Neuron (in vitro differentiated cells): ENCODE measurements around the gene RFX7.
"Not testable (repeated sequence)": the region's sequence is repeated elsewhere in the genome, so short reads cannot be mapped to it uniquely, and the experiment has no call there.

Source experiments
- H2AFZ ChIP-seq: one replicate; pipeline ENCODE4 v1.6.1; 2013; ENCODE audit warnings: low read depth, mild to moderate bottlenecking, inconsistent platforms, low read length, moderate library complexity
- H3K27me3 ChIP-seq: one replicate; pipeline ENCODE4 v1.6.1; 2013; ENCODE audit warnings: low read length; ENCODE audit not compliant: insufficient read depth
- H3K36me3 ChIP-seq: one replicate; pipeline ENCODE4 v1.6.1; 2013; ENCODE audit warnings: low read length; ENCODE audit not compliant: insufficient read depth
- H3K4me1 ChIP-seq: one replicate; pipeline ENCODE4 v1.6.1; 2013; ENCODE audit warnings: low read length; ENCODE audit not compliant: insufficient read depth
- H3K4me3 ChIP-seq: 2 replicates; pipeline ENCODE4 v1.5.1; 2013; ENCODE audit warnings: mild to moderate bottlenecking, low read length, moderate library complexity
- H3K9me3 ChIP-seq: one replicate; pipeline ENCODE4 v1.6.1; 2013; ENCODE audit warnings: low read length

The RFX7 gene

GRCh38 chr15:56243163-56244037 is at the start of gene RFX7:
Gene RFX7, minus strand, starts transcription at chr15:56243879. Its CDS starts 594 bp downstream, at chr15:56243285.
- Histone ChIP-seq H3K36me3 (peaks cover 5% of the 10 kb centered on the region), H3K27me3 (no peaks in the 10 kb centered on the region), H3K9me3 (peaks cover 2% of the 10 kb centered on the region), H3K4me1 (peaks cover 28% of the 10 kb centered on the region), H3K4me3 (peak within 1 kb of the TSS; percentile 99), H2AFZ (peak within 1 kb of the TSS; percentile 66)

GRCh38 chr15:56292546-56293316 is 49.1 kb upstream of the RFX7 start:
- Histone ChIP-seq H3K36me3 (no peaks in the 10 kb centered on the region), H3K4me3 (no peak overlapping the region), H3K9me3 (peaks cover 4% of the 10 kb centered on the region), H3K27me3 (no peaks in the 10 kb centered on the region), H3K4me1 (no peaks in the 10 kb centered on the region), H2AFZ (no peak overlapping the region)

- no peaks in the 10 kb centered on the region for H3K4me1 ChIP-seq
- no peaks in the 10 kb centered on the region for H3K36me3 ChIP-seq
- H3K9me3 ChIP-seq, result peaks cover 4% of the 10 kb centered on the region
- no peaks in the 10 kb centered on the region for H3K27me3 ChIP-seq
- no peak overlapping the region for H3K4me3 ChIP-seq
- H2AFZ ChIP-seq, result no peak overlapping the region
These were observed 48.1 kb upstream of the RFX7 start for GRCh38 chr15:56291741-56292140.

- no peaks in the 10 kb centered on the region for H3K4me1 ChIP-seq
- H3K9me3 ChIP-seq, result peaks cover 4% of the 10 kb centered on the region
- H3K27me3 ChIP-seq, result no peaks in the 10 kb centered on the region
- no peak overlapping the region for H2AFZ ChIP-seq
- no peaks in the 10 kb centered on the region for H3K36me3 ChIP-seq
- no peak overlapping the region for H3K4me3 ChIP-seq
These were observed 42.5 kb upstream of the RFX7 start for GRCh38 chr15:56286213-56286612.

- H3K4me3 ChIP-seq, result no peak overlapping the region
- no peaks in the 10 kb centered on the region for H3K4me1 ChIP-seq
- no peak overlapping the region for H2AFZ ChIP-seq
- H3K27me3 ChIP-seq, result no peaks in the 10 kb centered on the region
- H3K9me3 ChIP-seq, result no peaks in the 10 kb centered on the region
- H3K36me3 ChIP-seq, result no peaks in the 10 kb centered on the region
These were observed 37.5 kb upstream of the RFX7 start for GRCh38 chr15:56281145-56281544.

GRCh38 chr15:56273724-56274123 is 30.0 kb upstream of the RFX7 start:
- Histone ChIP-seq H3K36me3 (no peaks in the 10 kb centered on the region), H3K9me3 (no peaks in the 10 kb centered on the region), H3K4me1 (no peaks in the 10 kb centered on the region), H3K27me3 (no peaks in the 10 kb centered on the region), H3K4me3 (no peak overlapping the region), H2AFZ (no peak overlapping the region)

- Histone ChIP-seq H3K9me3 (no peaks in the 10 kb centered on the region), H3K4me1 (no peaks in the 10 kb centered on the region), H3K27me3 (no peaks in the 10 kb centered on the region), H3K4me3 (no peak overlapping the region), H2AFZ (no peak overlapping the region), H3K36me3 (no peaks in the 10 kb centered on the region)
These were observed 28.8 kb upstream of the RFX7 start for GRCh38 chr15:56272454-56272853.

GRCh38 chr15:56266465-56266864 is 22.8 kb upstream of the RFX7 start:
- not testable (repeated sequence) for H3K36me3 ChIP-seq, H3K9me3 ChIP-seq, H3K27me3 ChIP-seq, H2AFZ ChIP-seq, H3K4me3 ChIP-seq
- peaks cover 11% of the 10 kb centered on the region for H3K4me1 ChIP-seq

- Histone ChIP-seq H3K4me3 (no peak overlapping the region), H3K36me3 (no peaks in the 10 kb centered on the region), H2AFZ (no peak overlapping the region), H3K27me3 (no peaks in the 10 kb centered on the region), H3K4me1 (peaks cover 11% of the 10 kb centered on the region), H3K9me3 (no peaks in the 10 kb centered on the region)
These were observed 18.3 kb upstream of the RFX7 start for GRCh38 chr15:56261854-56262509.

- H3K9me3 ChIP-seq, H3K4me3 ChIP-seq, H2AFZ ChIP-seq, H3K27me3 ChIP-seq, H3K36me3 ChIP-seq: not testable (repeated sequence)
- H3K4me1 ChIP-seq, result peaks cover 13% of the 10 kb centered on the region
These were observed 13.6 kb upstream of the RFX7 start for GRCh38 chr15:56257306-56257705.

GRCh38 chr15:56254265-56254664 is 10.6 kb upstream of the RFX7 start:
- no peak overlapping the region for H2AFZ ChIP-seq
- peaks cover 4% of the 10 kb centered on the region for H3K4me1 ChIP-seq
- no peaks in the 10 kb centered on the region for H3K36me3 ChIP-seq
- H3K27me3 ChIP-seq, result no peaks in the 10 kb centered on the region
- no peaks in the 10 kb centered on the region for H3K9me3 ChIP-seq
- no peak overlapping the region for H3K4me3 ChIP-seq

GRCh38 chr15:56252386-56252785 is 8.7 kb upstream of the RFX7 start:
- Histone ChIP-seq H3K36me3 (no peaks in the 10 kb centered on the region), H2AFZ (no peak overlapping the region), H3K27me3 (no peaks in the 10 kb centered on the region), H3K4me1 (peaks cover 4% of the 10 kb centered on the region), H3K4me3 (no peak overlapping the region), H3K9me3 (no peaks in the 10 kb centered on the region)
